ENCODE results near the gene APOBEC3F.

The APOBEC3F gene

GRCh38 chr22:39094717-39095389 lies 54.2 kb downstream of the APOBEC3F start:
- no peak for DNase-seq

- DNase-seq = no peak
Observed at GRCh38 chr22:39095971-39096370, 55.3 kb downstream of the APOBEC3F start.

DNA sequence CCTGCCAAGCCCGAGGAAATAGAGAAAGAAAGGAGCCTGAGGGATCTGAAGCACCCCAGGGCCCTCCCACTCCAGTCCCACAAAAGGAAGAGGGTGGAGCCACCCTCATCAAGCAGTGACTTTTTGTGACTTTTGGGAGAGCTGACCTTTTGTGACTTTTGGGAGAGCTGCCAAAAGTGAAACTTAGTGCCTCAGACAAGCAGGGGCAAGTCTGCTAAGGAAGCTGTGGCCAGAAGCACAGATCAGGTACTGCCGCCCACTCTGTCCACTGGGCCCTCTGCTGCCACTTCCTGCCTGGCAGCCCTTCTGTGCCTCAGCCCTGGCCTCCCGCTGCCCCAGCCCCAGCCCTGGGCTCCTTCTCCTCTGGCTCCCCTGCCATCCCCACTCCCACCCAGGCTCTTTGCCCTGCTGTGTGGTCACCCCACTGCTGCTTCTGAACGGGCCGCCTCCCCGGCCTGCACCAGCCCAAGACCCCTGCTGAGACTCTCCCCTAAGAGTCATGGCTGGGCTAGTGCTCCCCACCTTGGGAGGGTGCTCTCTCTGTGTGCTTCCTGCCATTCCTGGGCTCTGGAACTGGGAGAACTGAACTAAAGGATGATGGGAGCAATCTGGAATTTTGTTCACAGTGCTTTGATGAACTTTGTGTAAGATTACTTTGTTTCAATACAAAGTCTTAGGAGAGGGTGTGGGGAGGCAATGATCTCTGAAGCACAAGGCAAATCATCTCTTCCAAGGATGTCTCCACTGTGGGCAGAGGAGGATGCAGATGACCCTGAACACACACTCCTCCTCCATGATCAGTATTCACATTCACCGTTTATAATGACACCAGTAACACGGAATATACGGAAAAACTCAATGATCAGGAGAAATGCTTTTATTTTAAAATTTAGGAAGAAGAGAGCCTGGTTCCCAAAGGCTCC lies 56.7 kb downstream of the APOBEC3F start, which contains the start of gene APOBEC3H:
TSS of gene APOBEC3H (plus strand) at position 147 of the 923 bp plus-strand sequence. CDS start 3,035 bp downstream, outside the sequence.
- peak; percentile 71 for DNase-seq

DNA sequence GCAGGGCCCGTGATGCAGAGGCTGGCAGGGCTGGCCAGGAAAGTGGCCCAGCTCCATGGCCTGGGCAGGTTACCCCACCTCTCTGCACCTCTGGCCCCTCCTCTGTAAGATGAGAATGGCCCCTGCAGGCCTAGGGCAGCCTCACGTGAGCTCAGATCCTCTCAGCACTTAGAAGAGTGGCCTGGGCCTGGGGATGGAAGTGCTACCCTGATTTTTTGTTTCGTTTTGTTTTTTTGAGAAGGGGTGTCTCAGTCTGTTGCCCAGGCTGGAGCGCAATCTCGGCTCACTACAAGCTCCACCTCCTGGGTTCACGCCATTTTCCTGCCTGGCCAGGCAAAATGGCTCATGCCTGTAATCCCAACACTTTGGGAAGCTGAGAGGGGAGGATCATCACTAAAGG lies 57.4 kb downstream of the APOBEC3F start:
- DNase-seq = no peak

DNA sequence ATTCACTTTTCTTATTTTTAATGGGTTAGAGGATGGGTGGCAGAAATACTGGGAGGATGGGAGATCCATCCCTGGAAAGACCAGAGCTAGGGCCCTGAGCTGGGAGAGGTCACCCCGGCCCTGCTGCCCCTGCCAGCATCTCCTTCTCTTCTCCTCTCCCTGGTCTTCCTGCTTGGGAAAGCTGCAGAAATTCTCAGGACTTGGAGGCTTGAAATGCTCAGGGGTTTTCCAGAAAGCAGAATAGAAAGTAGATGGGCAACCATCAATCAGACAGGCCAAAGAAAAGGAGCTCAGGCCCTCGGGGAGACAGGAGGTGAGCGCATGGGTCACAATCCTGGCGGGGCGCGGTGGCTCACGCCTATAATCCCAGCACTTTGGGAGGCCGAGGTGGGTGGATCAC lies 57.9 kb downstream of the APOBEC3F start:
- no peak for DNase-seq

GRCh38 chr22:39101226-39101625 lies 60.6 kb downstream of the APOBEC3F start:
- DNase-seq = no peak

- no peak for DNase-seq
Observed at GRCh38 chr22:39103431-39103830, 62.8 kb downstream of the APOBEC3F start.

Measured in activated effector memory CD4-positive, alpha-beta T cell treated with anti-CD3 and anti-CD28 coated beads, Interleukin-2, amount 50 U/mL, for 16 hours (primary cell).